ENCODE results near the gene AATK. TPM values are rescaled to one million over a fixed set of nuclear protein-coding genes. Genes with fewer than 3 reads are reported as not detected.

Gene AATK
- total RNA-seq, 2 donors from 2014 or later = 29.1 to 42.2 TPM

GRCh38 chr17:81142301-81143199 is 23.5 kb downstream of the AATK start:
- H3K27ac ChIP-seq = no peak overlapping the region
- ATAC-seq = peak; percentile 92
- 29 to 49% methylated on average over 7 to 25 of the region's 25 CpGs for WGBS, 2 donors
- peak; percentile 69 to 87 (median 75) for TF ChIP-seq CTCF (IDR thresholded peaks at IDR 0.05)
- no peak for TF ChIP-seq POLR2A (IDR thresholded peaks at IDR 0.05)
- H3K36me3 ChIP-seq (replicated peaks in 1 of 2; ENCODE audit: insufficient read depth in 1 of 2, low read depth in 2 of 2) = no peaks in the 10 kb centered on the region
- no peaks in the 10 kb centered on the region for H3K9me3 ChIP-seq
- DNase-seq = peak; percentile 87 to 91 (median 88)
- no peaks in the 10 kb centered on the region for H3K27me3 ChIP-seq
- intact Hi-C loops (cut with DNase I) = loop anchor here (5.0 to 10.0 kb wide), 2 partner anchors 55 to 92 kb away; partner anchors contain the start of genes NDUFAF8 and TEPSIN
- H3K4me3 ChIP-seq = no peak overlapping the region
- H3K4me1 ChIP-seq = peaks cover 13% of the 10 kb centered on the region

- ATAC-seq (no peak), DNase-seq (no peak)
- H3K27ac ChIP-seq = no peak overlapping the region
- TF ChIP-seq POLR2A (IDR thresholded peaks at IDR 0.05) (no peak), CTCF (IDR thresholded peaks at IDR 0.05) (no peak)
- no peaks in the 10 kb centered on the region for H3K9me3 ChIP-seq
- no peaks in the 10 kb centered on the region for H3K27me3 ChIP-seq
- intact Hi-C loops (cut with DNase I) = loop anchor here (5.0 to 10.0 kb wide), 2 partner anchors 57 to 94 kb away; partner anchors contain the start of genes NDUFAF8 and TEPSIN
- WGBS, 2 donors = 94% methylated on average over 36 to 37 of the region's 37 CpGs
- no peak overlapping the region for H3K4me3 ChIP-seq
- H3K36me3 ChIP-seq (replicated peaks in 1 of 2; ENCODE audit: insufficient read depth in 1 of 2, low read depth in 2 of 2) = no peaks in the 10 kb centered on the region
- peaks cover 13% of the 10 kb centered on the region for H3K4me1 ChIP-seq
Measured at GRCh38 chr17:81140695-81141094, 25.3 kb downstream of the AATK start.

- Histone ChIP-seq H3K4me1 (peaks cover 13% of the 10 kb centered on the region), H3K27me3 (no peaks in the 10 kb centered on the region), H3K4me3 (no peak overlapping the region), H3K27ac (no peak overlapping the region), H3K9me3 (no peaks in the 10 kb centered on the region), H3K36me3 (replicated peaks in 1 of 2; ENCODE audit: insufficient read depth in 1 of 2, low read depth in 2 of 2) (no peaks in the 10 kb centered on the region)
- no peak for DNase-seq
- intact Hi-C loops (cut with DNase I) = loop anchor here (5.0 to 10.0 kb wide), 2 partner anchors 57 to 95 kb away; partner anchors contain the start of genes NDUFAF8 and TEPSIN
- WGBS, 2 donors = 79 to 86% methylated on average over 8 of the region's 8 CpGs
- TF ChIP-seq CTCF (IDR thresholded peaks at IDR 0.05) (no peak), POLR2A (IDR thresholded peaks at IDR 0.05) (no peak)
- no peak for ATAC-seq
Measured at GRCh38 chr17:81140018-81140417, 26.0 kb downstream of the AATK start.

GRCh38 chr17:81139428-81139827 is 26.6 kb downstream of the AATK start:
- H3K4me1 ChIP-seq = peaks cover 13% of the 10 kb centered on the region
- no peak for ATAC-seq
- no peak overlapping the region for H3K27ac ChIP-seq
- 72 to 86% methylated on average over 2 to 8 of the region's 8 CpGs for WGBS, 2 donors
- intact Hi-C loops (cut with DNase I) = no loop called here
- H3K27me3 ChIP-seq = no peaks in the 10 kb centered on the region
- H3K4me3 ChIP-seq = no peak overlapping the region
- no peak for TF ChIP-seq POLR2A (IDR thresholded peaks at IDR 0.05)
- TF ChIP-seq CTCF (IDR thresholded peaks at IDR 0.05) = no peak
- no peaks in the 10 kb centered on the region for H3K9me3 ChIP-seq
- no peak for DNase-seq
- no peaks in the 10 kb centered on the region for H3K36me3 ChIP-seq (replicated peaks in 1 of 2; ENCODE audit: insufficient read depth in 1 of 2, low read depth in 2 of 2)
